KOPT-K1 (cell line): ENCODE results near the gene TMEM185A.
"Not testable (repeated sequence)": the region's sequence is repeated elsewhere in the genome, so short reads cannot be mapped to it uniquely, and the experiment has no call there.

Experiments
- H3K27ac ChIP-seq: fragments of 200-600 bp; sonication (generic); 2 replicates; pipeline ENCODE4 v1.5.1; 2016; ENCODE audit warnings: antibody characterized with exemption, mild to moderate bottlenecking, low read depth, low read length; ENCODE audit not compliant: poor library complexity, severe bottlenecking
- H3K36me3 ChIP-seq: fragments of 200-600 bp; sonication (generic); 2 replicates; pipeline ENCODE4 v1.5.1; 2017; ENCODE audit warnings: antibody characterized with exemption, mild to moderate bottlenecking, low read length, moderate library complexity; ENCODE audit not compliant: insufficient read depth
- H3K9me3 ChIP-seq: fragments of 200-600 bp; sonication (generic); 2 replicates; pipeline ENCODE4 v1.5.1; 2017; ENCODE audit warnings: antibody characterized with exemption, low read length, mild to moderate bottlenecking; ENCODE audit not compliant: insufficient read depth, poor library complexity, severe bottlenecking

TMEM185A gene

DNA sequence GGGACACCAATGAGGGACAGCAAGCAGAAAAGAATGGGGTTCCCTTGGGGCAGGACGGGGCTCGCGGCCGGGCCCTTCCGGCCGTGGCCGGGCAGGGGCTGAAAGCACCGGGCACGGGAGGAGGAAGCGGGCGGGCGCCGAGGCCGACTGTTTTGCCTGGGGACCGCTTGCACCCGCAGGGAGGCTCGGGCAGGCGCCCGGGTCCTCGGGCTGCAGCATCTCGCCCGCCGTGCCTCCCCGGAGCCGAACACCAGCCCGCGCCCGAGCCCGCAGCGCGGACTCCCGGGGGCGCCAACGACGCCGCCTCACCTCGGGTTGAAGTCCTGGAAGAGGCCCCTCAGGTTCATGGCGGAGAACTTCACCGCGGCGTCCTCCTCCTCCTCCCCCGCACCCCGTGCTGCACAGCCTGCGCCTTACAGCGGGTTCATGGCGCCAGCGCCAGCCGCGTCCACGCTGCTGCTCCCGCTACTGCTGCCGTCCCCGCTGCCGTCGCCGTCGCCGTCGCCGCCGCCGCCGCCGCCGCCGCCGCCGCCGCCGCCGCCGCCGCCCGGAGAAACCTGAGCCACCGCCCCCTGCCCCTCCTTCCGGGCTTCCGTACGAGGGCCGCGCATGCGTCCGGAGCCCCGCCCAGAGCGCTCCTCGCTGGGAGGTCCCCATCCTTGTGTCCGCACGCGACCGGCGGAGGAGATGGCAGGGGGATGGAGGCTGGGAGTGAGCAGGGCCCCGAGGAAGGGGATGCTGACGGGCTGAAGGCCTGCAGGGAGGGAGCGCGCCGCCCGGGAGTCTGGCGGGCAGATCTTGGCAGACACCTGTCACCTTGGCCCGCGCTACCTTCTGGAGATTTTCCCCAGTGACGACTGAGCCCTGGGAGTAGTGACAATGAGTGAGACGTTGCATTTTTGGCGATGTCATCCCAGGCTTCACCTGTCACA lies at the start of gene TMEM185A:
TSS of gene TMEM185A (minus strand) at position 559 of the 932 bp plus-strand sequence. CDS start at position 347, 212 bp downstream.
- H3K36me3 ChIP-seq = no peaks in the 10 kb centered on the region
- H3K9me3 ChIP-seq = no peaks in the 10 kb centered on the region
- H3K27ac ChIP-seq = peak within 1 kb of the TSS; percentile 46

- H3K27ac ChIP-seq = no peak overlapping the region
- no peaks in the 10 kb centered on the region for H3K36me3 ChIP-seq
- H3K9me3 ChIP-seq = no peaks in the 10 kb centered on the region
These were observed 49.6 kb upstream of the TMEM185A start for GRCh38 chrX:149681182-149681581.

DNA sequence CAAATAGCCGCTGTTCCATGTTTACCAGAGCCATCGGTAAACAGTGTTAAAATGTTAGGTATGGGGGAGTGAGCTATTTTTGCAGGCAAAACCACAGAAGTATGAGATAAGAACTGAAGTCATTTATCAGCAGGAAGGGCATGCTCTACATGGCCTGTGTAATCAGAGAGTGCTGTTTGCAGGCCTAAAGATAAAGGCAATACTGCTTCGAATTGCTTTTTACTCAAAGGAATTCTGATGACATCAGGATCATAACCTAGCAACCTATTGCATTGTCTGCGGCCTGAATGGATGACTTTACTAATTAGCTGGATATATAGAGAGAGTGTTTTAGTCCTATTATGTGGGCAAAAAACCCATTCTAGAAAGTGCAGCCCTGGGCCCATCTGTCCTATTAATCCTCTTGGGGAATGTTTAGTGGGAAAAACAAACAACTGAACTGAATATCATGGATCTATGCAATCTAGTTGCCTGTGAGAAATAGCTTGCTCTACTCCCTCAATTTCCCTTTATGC lies 47.6 kb upstream of the TMEM185A start:
- H3K36me3 ChIP-seq, H3K27ac ChIP-seq, H3K9me3 ChIP-seq: not testable (repeated sequence)

DNA sequence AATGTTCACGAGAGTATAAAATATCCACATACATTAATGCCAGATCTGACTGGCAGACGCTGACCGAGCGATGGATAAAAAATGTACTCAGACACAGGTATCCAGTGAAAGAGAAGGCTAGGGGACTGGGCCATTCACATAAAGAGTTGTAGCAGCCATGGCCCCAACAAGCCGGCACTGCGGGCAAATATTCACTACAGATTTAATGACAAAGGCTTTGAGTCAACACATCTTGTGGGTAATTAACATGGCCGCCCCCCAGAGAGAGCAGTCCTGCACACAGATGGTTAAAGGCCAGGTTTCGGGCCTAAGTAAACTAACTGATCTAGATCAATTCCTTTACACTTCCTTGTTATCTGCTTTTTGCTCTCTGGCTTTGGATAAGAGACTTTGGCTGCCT lies 44.0 kb upstream of the TMEM185A start:
- H3K9me3 ChIP-seq, H3K36me3 ChIP-seq, H3K27ac ChIP-seq: not testable (repeated sequence)

- not testable (repeated sequence) for H3K9me3 ChIP-seq, H3K27ac ChIP-seq, H3K36me3 ChIP-seq
These were observed 43.5 kb upstream of the TMEM185A start for GRCh38 chrX:149675088-149675487.

GRCh38 chrX:149660613-149661012 lies 29.0 kb upstream of the TMEM185A start:
- H3K9me3 ChIP-seq, H3K36me3 ChIP-seq, H3K27ac ChIP-seq: not testable (repeated sequence)

DNA sequence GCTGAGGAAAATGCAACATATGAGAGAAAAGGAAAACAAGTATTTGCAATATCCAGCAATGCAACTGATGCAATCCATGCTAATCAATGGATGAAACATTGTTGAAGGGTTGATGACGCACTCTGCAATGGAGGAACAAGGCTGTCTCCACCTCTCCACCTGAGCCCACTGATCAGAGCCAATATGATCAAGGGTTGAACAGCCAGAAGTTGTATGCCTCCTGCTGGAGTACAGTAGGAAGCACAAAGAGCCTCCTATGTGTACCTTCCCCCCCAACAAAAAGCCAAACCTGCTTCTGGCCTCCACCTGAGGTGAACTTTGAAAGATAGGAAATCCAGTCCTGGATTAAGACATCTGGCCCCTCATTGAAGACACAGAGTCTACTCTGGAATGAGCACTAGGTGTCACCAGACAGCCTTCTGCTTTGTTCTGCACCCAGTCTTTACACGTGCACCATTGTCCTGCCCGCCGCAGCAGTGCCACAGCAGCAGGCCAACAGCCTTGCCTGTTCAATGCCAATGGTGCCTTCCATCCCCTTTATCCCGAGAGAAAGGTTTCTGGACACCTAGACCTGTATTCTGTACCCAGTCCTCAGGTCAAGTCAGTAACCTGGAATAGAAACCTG lies 24.8 kb upstream of the TMEM185A start:
- H3K27ac ChIP-seq, H3K36me3 ChIP-seq, H3K9me3 ChIP-seq: not testable (repeated sequence)

DNA sequence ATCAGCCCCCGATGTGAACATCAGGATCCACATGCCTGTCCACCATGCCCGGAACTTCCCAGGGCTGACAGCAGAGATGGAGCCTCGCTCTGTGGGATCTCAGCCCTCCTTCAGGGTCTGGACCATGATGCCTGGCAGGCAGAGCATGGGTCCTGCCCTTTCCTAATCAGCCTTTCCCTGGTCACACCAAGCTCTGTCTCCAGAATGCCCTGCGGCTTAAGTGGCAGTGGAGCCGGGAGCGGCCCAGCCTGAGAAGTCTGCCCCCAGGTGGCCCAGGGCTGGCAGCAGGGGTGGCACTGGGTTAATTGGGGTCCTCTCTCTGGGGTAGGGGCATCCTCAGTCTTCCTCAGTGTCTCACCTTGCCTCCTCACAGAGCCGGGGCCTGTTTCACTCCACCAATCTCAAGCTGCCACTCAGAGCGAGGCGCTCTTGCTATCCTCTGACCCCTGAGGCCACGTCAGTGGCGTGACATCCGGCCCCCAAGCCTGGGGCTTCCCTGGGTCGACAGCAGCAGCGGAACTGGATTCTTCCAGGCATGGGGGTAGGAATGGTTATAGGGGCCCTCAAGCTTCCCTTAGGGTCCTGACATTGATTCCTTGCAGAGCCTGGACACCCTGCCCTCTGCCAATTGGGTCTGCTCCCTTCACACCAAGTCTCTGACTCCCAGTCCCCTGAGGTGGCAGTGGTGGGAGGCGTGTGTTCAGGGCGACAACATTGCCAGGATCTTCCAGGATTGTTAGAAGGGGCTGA lies 20.8 kb upstream of the TMEM185A start:
- H3K36me3 ChIP-seq = no peaks in the 10 kb centered on the region
- no peaks in the 10 kb centered on the region for H3K9me3 ChIP-seq
- H3K27ac ChIP-seq = no peak overlapping the region

GRCh38 chrX:149650162-149650561 lies 18.6 kb upstream of the TMEM185A start:
- Histone ChIP-seq H3K36me3 (no peaks in the 10 kb centered on the region), H3K9me3 (no peaks in the 10 kb centered on the region), H3K27ac (no peak overlapping the region)

DNA sequence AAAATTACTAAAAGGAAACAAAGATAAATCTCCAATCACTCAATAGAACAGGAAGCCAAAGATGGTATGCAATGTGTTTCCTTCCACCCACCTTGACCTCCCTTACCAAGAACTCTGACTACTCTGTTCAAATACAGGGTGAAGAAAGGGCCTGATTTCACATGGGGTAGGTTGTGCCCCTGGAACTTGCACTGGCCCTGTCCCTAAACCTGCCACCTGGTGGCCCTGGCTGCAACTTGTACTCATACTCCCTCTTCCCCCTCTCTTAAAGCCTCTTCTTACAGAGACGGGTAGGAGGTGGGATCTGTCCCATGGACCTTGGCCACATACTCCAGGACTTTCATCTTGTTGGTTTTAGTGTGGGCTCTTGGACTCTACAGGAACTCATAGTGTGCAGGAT lies 17.3 kb upstream of the TMEM185A start:
- H3K27ac ChIP-seq = no peak overlapping the region

GRCh38 chrX:149647505-149647904 lies 15.9 kb upstream of the TMEM185A start:
- Histone ChIP-seq H3K27ac (no peak overlapping the region), H3K9me3 (no peaks in the 10 kb centered on the region), H3K36me3 (no peaks in the 10 kb centered on the region)

More for the DNA sequence above, 17.3 kb upstream of the TMEM185A start:
- no peaks in the 10 kb centered on the region for H3K36me3 ChIP-seq
- H3K9me3 ChIP-seq = no peaks in the 10 kb centered on the region

DNA sequence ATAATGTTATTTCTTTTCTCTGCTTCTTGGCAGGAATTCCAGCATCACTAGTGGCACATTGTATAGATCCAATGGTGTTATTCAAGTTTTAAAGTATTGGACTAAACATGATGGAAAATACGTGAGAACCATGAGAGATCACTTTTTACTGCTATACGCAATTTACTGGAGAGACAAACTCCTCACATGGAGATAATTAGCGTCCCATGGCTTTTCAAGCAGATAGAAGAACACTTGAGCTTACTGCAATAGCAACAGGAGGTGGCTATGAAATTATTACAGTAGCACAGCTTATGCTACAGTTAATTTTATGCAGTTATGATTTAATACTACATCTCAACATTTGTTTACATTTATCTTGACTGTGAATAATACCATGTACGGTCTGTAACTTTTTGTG lies 11.9 kb upstream of the TMEM185A start:
- Histone ChIP-seq H3K27ac (no peak overlapping the region), H3K36me3 (no peaks in the 10 kb centered on the region), H3K9me3 (no peaks in the 10 kb centered on the region)

GRCh38 chrX:149641835-149642234 lies 10.2 kb upstream of the TMEM185A start:
- H3K9me3 ChIP-seq = no peaks in the 10 kb centered on the region

GRCh38 chrX:149641432-149641831 lies 9.8 kb upstream of the TMEM185A start:
- Histone ChIP-seq H3K36me3 (no peaks in the 10 kb centered on the region), H3K9me3 (no peaks in the 10 kb centered on the region), H3K27ac (no peak overlapping the region)

More at GRCh38 chrX:149641835-149642234, 10.2 kb upstream of the TMEM185A start:
- no peak overlapping the region for H3K27ac ChIP-seq
- H3K36me3 ChIP-seq = no peaks in the 10 kb centered on the region

GRCh38 chrX:149639568-149639967 lies 8.0 kb upstream of the TMEM185A start:
- Histone ChIP-seq H3K9me3 (no peaks in the 10 kb centered on the region), H3K27ac (no peak overlapping the region), H3K36me3 (no peaks in the 10 kb centered on the region)
